GM18951 (cell line): Measurements from ENCODE around the gene MXD3.

Source experiments
- POLR2A ChIP-seq: IDR thresholded peaks from 4 replicates; pipeline ENCODE4 v1.6.1; 2011; ENCODE audit warnings: mild to moderate bottlenecking; ENCODE audit not compliant: insufficient read length, insufficient read depth; ENCODE audit errors: extremely low read depth
- in situ Hi-C: fragments of 300-500 bp; cut with MboI; formaldehyde crosslinking; loops from one replicate; pipeline ENCODE4 v1.12.0; 2022; ENCODE audit warnings: low sequenced_read_pairs, mixed read lengths, inconsistent platforms; ENCODE audit not compliant: unreplicated experiment

The MXD3 gene

DNA sequence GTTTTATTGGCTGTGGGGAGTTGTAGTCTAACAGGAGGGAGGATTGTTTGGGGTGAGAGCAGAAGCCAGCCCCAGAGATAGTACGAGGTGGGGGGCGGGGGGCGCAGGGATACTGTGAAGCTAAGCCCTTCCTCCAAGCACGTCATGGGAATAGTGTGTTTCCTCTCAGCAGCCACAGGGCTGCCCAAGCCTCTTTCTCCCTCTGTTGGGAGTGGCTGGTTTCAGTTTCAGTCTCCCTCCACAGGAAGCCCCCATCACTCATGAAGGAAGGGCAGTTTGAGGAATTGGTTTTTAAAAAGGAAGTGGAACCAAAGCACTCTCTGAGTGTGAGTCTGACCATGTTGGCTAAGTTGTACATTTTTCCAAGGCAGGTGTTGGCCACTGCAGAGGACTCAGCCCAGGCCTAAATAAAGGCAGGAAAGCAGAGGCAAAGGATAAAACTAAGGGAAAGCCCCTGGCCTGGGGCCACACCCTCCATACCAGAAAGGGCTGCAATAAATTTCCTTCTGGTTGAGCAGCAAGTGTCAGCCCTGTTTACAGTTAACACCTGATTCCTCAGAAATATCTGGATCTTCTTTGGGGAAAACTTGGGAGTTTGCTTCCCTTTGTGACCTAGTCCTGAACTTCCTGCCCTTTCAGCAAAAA, 11.3 kb downstream of the MXD3 start:
- in situ Hi-C loops: no loop called here
- no peak for TF ChIP-seq POLR2A

DNA sequence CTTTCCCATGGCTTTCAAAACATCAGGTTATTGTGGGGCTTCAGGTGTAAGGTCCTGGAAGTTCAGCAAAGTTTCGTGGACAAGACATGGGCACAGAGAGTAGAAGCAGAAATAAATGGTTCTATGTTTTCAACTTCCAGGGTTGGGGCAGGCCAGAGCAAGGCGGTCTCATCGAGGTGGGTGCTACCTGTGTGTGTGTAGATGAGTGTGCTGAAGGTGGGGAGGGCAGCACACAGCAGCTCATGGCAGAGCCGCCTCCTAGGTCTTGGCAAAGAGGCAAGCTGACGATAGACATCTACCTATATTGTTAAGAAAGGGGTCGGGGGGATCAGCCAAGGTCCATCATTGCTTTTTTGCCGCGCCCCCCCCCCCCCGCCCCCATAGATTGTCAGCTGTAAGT, 12.0 kb downstream of the MXD3 start:
- no peak for TF ChIP-seq POLR2A
- in situ Hi-C loops: no loop called here

DNA sequence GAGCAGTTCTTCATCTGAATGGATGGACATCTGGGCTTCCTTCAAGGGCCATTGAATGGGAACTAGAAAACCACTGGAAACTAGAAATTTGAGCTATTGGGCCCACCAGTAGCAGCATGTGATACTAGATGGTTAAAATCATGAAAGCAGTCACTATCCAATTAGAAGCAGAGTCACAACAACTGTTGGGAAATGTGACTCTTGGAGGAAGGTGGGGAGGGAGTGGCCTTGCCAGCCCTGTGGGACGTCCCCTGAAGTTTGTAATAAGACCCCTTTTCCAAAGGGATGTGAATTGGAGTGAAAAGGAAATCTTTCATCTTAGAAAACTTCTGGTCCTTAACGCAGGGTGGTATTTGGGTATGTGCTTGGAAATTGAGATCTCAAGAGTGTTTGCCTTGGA, 13.8 kb downstream of the MXD3 start:
- TF ChIP-seq POLR2A: no peak
- in situ Hi-C loops: no loop called here

DNA sequence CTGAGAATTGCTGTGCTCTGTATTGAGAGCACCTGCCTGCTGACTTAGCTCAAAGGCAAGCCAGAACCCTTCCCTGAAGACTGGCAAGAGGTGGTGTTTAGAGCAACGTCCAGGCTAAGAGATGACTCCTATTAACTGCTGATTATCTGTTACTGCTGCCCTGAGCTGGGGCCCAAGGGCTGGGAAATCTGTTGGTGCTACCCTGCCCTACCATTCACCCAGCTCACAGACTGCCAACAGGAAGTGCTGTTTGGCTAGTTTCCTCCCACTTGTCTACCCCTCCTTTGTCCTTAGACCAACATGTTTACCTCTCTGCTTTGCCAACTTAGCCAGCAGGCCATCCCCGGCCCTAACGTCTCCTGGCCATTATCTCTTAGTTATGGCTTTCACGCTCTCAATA, 15.1 kb downstream of the MXD3 start:
- in situ Hi-C loops: no loop called here
- no peak for TF ChIP-seq POLR2A

GRCh38 chr5:177295924-177296323, 15.8 kb downstream of the MXD3 start:
- in situ Hi-C loops: no loop called here
- no peak for TF ChIP-seq POLR2A

GRCh38 chr5:177294632-177295031, 17.1 kb downstream of the MXD3 start:
- in situ Hi-C loops: no loop called here
- no peak for TF ChIP-seq POLR2A

DNA sequence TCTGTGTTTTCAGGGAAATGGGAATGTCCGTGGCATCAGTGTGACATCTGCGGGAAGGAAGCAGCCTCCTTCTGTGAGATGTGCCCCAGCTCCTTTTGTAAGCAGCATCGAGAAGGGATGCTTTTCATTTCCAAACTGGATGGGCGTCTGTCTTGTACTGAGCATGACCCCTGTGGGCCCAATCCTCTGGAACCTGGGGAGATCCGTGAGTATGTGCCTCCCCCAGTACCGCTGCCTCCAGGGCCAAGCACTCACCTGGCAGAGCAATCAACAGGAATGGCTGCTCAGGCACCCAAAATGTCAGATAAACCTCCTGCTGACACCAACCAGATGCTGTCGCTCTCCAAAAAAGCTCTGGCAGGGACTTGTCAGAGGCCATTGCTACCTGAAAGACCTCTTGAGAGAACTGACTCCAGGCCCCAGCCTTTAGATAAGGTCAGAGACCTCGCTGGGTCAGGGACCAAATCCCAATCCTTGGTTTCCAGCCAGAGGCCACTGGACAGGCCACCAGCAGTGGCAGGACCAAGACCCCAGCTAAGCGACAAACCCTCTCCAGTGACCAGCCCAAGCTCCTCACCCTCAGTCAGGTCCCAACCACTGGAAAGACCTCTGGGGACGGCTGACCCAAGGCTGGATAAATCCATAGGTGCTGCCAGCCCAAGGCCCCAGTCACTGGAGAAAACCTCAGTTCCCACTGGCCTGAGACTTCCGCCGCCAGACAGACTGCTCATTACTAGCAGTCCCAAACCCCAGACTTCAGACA, 17.7 kb downstream of the MXD3 start:
- in situ Hi-C loops: no loop called here
- no peak for TF ChIP-seq POLR2A

- no peak for TF ChIP-seq POLR2A
- in situ Hi-C loops: no loop called here
These were observed 20.0 kb downstream of the MXD3 start for GRCh38 chr5:177291735-177292134.

- TF ChIP-seq POLR2A: no peak
- in situ Hi-C loops: no loop called here
These were observed 20.7 kb downstream of the MXD3 start for GRCh38 chr5:177290816-177291596.

DNA sequence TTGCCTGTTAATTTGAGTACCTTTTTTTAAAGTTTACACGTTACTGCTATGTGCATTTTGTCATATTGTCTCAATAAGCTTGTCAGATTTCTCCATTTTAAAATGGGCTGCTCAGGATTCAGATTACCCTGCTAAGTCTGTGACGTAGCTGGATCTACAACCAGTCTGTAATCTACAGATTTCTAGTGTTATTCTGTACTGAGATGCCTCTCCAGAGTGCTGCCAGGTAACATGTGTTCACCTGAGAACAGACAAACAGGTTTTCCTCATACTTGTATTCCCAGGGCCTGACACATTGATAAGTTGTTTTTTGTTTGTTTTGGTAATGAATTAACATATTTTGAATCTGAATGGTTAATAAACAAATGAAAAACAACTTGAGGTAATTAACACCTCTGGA, 23.5 kb downstream of the MXD3 start:
- in situ Hi-C loops: no loop called here
- no peak for TF ChIP-seq POLR2A

GRCh38 chr5:177276886-177277285, 34.8 kb downstream of the MXD3 start:
- in situ Hi-C loops: no loop called here
- TF ChIP-seq POLR2A: no peak

DNA sequence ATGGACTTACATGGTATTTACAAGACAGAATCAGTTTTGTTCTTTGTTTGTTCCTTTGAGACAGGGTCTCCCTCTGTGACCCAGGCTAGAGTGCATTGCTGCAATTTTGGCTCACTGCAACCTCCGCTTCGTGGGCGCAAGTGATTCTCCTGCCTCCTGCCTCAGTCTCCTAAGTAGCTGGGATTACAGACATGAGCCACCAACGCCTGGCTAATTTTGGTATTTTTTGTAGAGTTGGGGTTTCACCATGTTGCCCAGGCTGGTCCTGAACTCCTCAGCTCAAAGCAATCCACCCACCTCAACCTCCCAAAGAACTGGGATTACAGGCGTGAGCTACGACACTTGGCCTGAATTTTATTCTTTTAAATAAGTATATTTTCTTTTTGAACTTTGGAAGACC, 35.8 kb downstream of the MXD3 start:
- no peak for TF ChIP-seq POLR2A
- in situ Hi-C loops: no loop called here

DNA sequence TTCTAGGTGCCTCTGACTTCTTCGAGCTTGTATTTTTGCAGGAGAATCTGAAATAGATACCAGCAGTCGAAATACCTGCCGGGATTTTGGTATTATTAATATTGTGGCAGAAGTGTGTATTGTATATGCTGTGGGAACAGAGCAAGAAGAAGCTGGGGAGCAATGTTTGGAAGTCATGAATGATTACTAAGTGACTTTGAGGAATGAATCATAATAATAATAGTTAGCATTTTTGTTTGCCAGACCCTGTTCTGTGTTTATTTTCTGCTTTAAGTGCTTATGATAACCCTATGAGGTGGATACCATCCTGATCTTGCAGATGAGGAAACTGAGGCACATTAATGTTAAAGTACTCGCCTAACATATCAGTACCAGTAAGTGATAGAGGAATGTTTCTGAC, 40.6 kb downstream of the MXD3 start:
- in situ Hi-C loops: no loop called here

More for the DNA sequence above, 40.6 kb downstream of the MXD3 start:
- TF ChIP-seq POLR2A: no peak
